Caco-2 (cell line): ENCODE results near the gene MCL1. TPM values are rescaled to one million over a fixed set of nuclear protein-coding genes. Genes with fewer than 3 reads are reported as not detected.

Experiments
- BruUV-seq: library from RNA; stranded (reverse); fragments of 400-500 nt; replicated peaks from 2 replicates; lab custom pipeline; 2021; lab: Mats Ljungman, UMichigan
- CTCF ChIA-PET: fragments of 300-600 bp; sonication (Branson Sonifier 250); formaldehyde crosslinking; loops from one replicate; lab custom pipeline; 2022; ENCODE audit warnings: antibody characterized with exemption; lab: Charles Lee
- POLR2A ChIA-PET: fragments of 300-600 bp; sonication (Branson Sonifier 250); formaldehyde crosslinking; loops from one replicate; lab custom pipeline; 2022; ENCODE audit warnings: antibody characterized with exemption; lab: Charles Lee
- DNase-seq, 2 experiments: peaks; one replicate each; pipeline versions ENCODE4 v3.0.0 to v3.0.0-alpha.2; 2020 to 2022
- H3K27me3 ChIP-seq: replicated peaks from 2 replicates; pipeline ENCODE4 v1.6.0; 2011; ENCODE audit warnings: low read length; ENCODE audit not compliant: control insufficient read depth, insufficient read depth
- H3K36me3 ChIP-seq: 2 replicates; pipeline ENCODE4 v1.5.1; 2011; ENCODE audit warnings: low read length; ENCODE audit not compliant: control insufficient read depth, insufficient read depth
- H3K4me1 ChIP-seq: fragments of 250-450 bp; sonication (Bioruptor Pico); 2 replicates; pipeline ENCODE4 v1.5.1; 2020; ENCODE audit warnings: mild to moderate bottlenecking
- H3K4me3 ChIP-seq: 2 replicates; pipeline ENCODE4 v1.5.1; 2011; ENCODE audit warnings: low read depth, mild to moderate bottlenecking, control low read depth, low read length
- H3K9me3 ChIP-seq: fragments of 250-450 bp; sonication (Bioruptor Pico); 2 replicates; pipeline ENCODE4 v1.5.1; 2020; ENCODE audit warnings: mild to moderate bottlenecking, moderate library complexity
- H3K27ac Mint-ChIP-seq: one replicate; pipeline ENCODE4 v1.8.0; 2022; ENCODE audit warnings: mixed read lengths; ENCODE audit not compliant: unreplicated experiment
- H3K27me3 Mint-ChIP-seq: one replicate; pipeline ENCODE4 v1.8.0; 2022; ENCODE audit warnings: mixed read lengths; ENCODE audit not compliant: insufficient read depth, unreplicated experiment
- H3K36me3 Mint-ChIP-seq: one replicate; pipeline ENCODE4 v1.8.0; 2022; ENCODE audit warnings: mild to moderate bottlenecking, mixed read lengths; ENCODE audit not compliant: insufficient read depth, unreplicated experiment
- H3K4me1 Mint-ChIP-seq: one replicate; pipeline ENCODE4 v1.8.0; 2022; ENCODE audit warnings: low read depth, mixed read lengths; ENCODE audit not compliant: unreplicated experiment
- H3K4me3 Mint-ChIP-seq: one replicate; pipeline ENCODE4 v1.8.0; 2022; ENCODE audit warnings: mild to moderate bottlenecking, moderate library complexity, mixed read lengths; ENCODE audit not compliant: unreplicated experiment
- H3K9me3 Mint-ChIP-seq: one replicate; pipeline ENCODE4 v1.8.0; 2022; ENCODE audit warnings: mixed read lengths; ENCODE audit not compliant: unreplicated experiment
- CTCF ChIP-seq, 2 experiments: fragments of 200-600 bp in 1 of 2; IDR thresholded peaks; 1 replicate in 1 of 2; 2 replicates in 1 of 2; pipeline versions ENCODE4 v1.5.1 to v1.8.0; 2011 to 2022; ENCODE audit warnings: antibody characterized with exemption in 1 of 2, control low read depth in 1 of 2, inconsistent platforms in 1 of 2, low read depth in 1 of 2, low read length in 1 of 2, mild to moderate bottlenecking in 1 of 2, moderate library complexity in 1 of 2; ENCODE audit not compliant: insufficient read depth in 1 of 2, severe bottlenecking in 1 of 2, unreplicated experiment in 1 of 2
- intact Hi-C: fragments of 100-400 bp; cut with micrococcal nuclease; formaldehyde crosslinking; loops from one replicate; pipeline ENCODE4 v1.10.0; 2022; ENCODE audit not compliant: unreplicated experiment
- total RNA-seq: library from RNA; stranded (reverse); gene quantifications from 2 replicates; pipeline ENCODE4 v1.2.3, GENCODE V29; 2022

Gene MCL1
- total RNA-seq, 1 experiment from 2014 or later: 130 TPM

- CTCF ChIA-PET: interaction anchor here (0.6 to 0.8 kb wide), 2 partner anchors 15 to 29 kb away, joined by 3 read pairs; no protein-coding TSS in a partner anchor
- no peak overlapping the region for H3K4me3 Mint-ChIP-seq
- H3K27me3 Mint-ChIP-seq: no peaks in the 10 kb centered on the region
- DNase-seq: no peak
- Histone ChIP-seq H3K36me3 (no peaks in the 10 kb centered on the region), H3K4me3 (no peak overlapping the region), H3K27me3 (no peaks in the 10 kb centered on the region), H3K4me1 (peaks cover 12% of the 10 kb centered on the region), H3K9me3 (no peaks in the 10 kb centered on the region)
- POLR2A ChIA-PET: no interaction called here
- no TSS peak for BruUV-seq
- H3K27ac Mint-ChIP-seq: no peak overlapping the region
- peaks cover 19% of the 10 kb centered on the region for H3K36me3 Mint-ChIP-seq
- no peak for TF ChIP-seq CTCF (IDR thresholded peaks at IDR 0.05; ENCODE audit: insufficient read depth in 1 of 2, low read depth in 1 of 2, low read length in 1 of 2, severe bottlenecking in 1 of 2, unreplicated experiment in 1 of 2)
- H3K4me1 Mint-ChIP-seq: peaks cover 12% of the 10 kb centered on the region
- intact Hi-C loops: loop anchor here (5.0 kb wide), 1 partner anchor 58 kb away; the partner anchor contains the start of gene TARS2
- H3K9me3 Mint-ChIP-seq: no peaks in the 10 kb centered on the region
Observed at GRCh38 chr1:150545486-150546032, 33.9 kb downstream of the MCL1 start.

DNA sequence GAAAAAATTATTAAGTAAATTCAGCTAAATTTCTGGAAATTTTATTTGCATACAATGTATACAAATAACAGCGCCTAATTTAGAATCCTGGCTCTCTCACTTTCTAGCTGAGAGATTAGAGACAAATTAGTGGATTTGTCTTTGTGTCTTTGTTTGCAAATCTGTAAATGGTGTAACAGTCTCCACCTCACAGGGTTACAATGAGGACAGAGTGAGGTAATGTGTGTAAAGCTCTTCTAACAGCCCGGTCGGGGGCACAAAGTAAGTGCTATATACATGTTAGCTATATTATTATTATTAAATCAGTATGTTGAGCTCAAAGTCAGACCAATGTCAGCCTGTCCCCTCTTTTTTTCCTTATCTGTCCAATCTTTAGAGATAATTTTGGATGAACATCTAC is 35.2 kb downstream of the MCL1 start:
- H3K27me3 ChIP-seq: no peaks in the 10 kb centered on the region
- H3K4me1 Mint-ChIP-seq: peaks cover 18% of the 10 kb centered on the region
- POLR2A ChIA-PET: no interaction called here
- no TSS peak for BruUV-seq
- DNase-seq: no peak
- H3K9me3 ChIP-seq: no peaks in the 10 kb centered on the region
- peaks cover 13% of the 10 kb centered on the region for H3K36me3 Mint-ChIP-seq
- no peaks in the 10 kb centered on the region for H3K27me3 Mint-ChIP-seq
- no peaks in the 10 kb centered on the region for H3K36me3 ChIP-seq
- no peak overlapping the region for H3K4me3 Mint-ChIP-seq
- CTCF ChIA-PET: interaction anchor here (2.0 kb wide), 1 partner anchor 12 kb away, joined by 8 read pairs; no protein-coding TSS in a partner anchor
- intact Hi-C loops: no loop called here
- no peak overlapping the region for H3K4me3 ChIP-seq
- no peak overlapping the region for H3K27ac Mint-ChIP-seq
- no peak for TF ChIP-seq CTCF (IDR thresholded peaks at IDR 0.05; ENCODE audit: insufficient read depth in 1 of 2, low read depth in 1 of 2, low read length in 1 of 2, severe bottlenecking in 1 of 2, unreplicated experiment in 1 of 2)
- no peaks in the 10 kb centered on the region for H3K9me3 Mint-ChIP-seq
- no peaks in the 10 kb centered on the region; the same call in 1 of the 2 replicates for H3K4me1 ChIP-seq

- Histone ChIP-seq H3K27me3 (no peaks in the 10 kb centered on the region), H3K4me1 (peaks cover 3% of the 10 kb centered on the region), H3K4me3 (no peak overlapping the region), H3K36me3 (no peaks in the 10 kb centered on the region), H3K9me3 (no peaks in the 10 kb centered on the region)
- Mint-ChIP-seq H3K27me3 (no peaks in the 10 kb centered on the region), H3K4me3 (no peak overlapping the region), H3K4me1 (peaks cover 24% of the 10 kb centered on the region), H3K27ac (peak overlapping the region; percentile 74), H3K36me3 (peaks cover 13% of the 10 kb centered on the region), H3K9me3 (no peaks in the 10 kb centered on the region)
- intact Hi-C loops: no loop called here
- POLR2A ChIA-PET: no interaction called here
- no peak for TF ChIP-seq CTCF (IDR thresholded peaks at IDR 0.05; ENCODE audit: insufficient read depth in 1 of 2, low read depth in 1 of 2, low read length in 1 of 2, severe bottlenecking in 1 of 2, unreplicated experiment in 1 of 2)
- no peak for DNase-seq
- CTCF ChIA-PET: interaction anchor here (2.0 kb wide), 1 partner anchor 11 kb away, joined by 8 read pairs; no protein-coding TSS in a partner anchor
- no TSS peak for BruUV-seq
Observed at GRCh38 chr1:150543500-150544143, 35.8 kb downstream of the MCL1 start.
